CD14-positive monocyte (primary cell): ENCODE measurements around the gene PRSS27. TPM values are rescaled to one million over a fixed set of nuclear protein-coding genes. Genes with fewer than 3 reads are reported as not detected.

ENCODE experiments used
- DNase-seq, 3 donors: peaks; one replicate each; pipeline ENCODE4 v3.0.0-alpha.2; 2011 to 2022
- H2AFZ ChIP-seq: 2 replicates; pipeline ENCODE4 v1.6.0; 2012; ENCODE audit warnings: mild to moderate bottlenecking, low read depth, low read length, inconsistent platforms; ENCODE audit not compliant: insufficient read depth, poor library complexity, severe bottlenecking
- H3K27ac ChIP-seq, 2 donors: 1 replicate in 1 of 2; 2 replicates in 1 of 2; pipeline ENCODE4 v1.5.1; 2012 to 2013; ENCODE audit warnings: low read length in 2 of 2, control low read depth in 1 of 2, inconsistent platforms in 1 of 2, low read depth in 1 of 2, mild to moderate bottlenecking in 1 of 2
- H3K27me3 ChIP-seq, 2 donors: one replicate each; pipeline versions ENCODE4 v1.6.0 to v1.6.1; 2011 to 2013; ENCODE audit warnings: low read length in 2 of 2; ENCODE audit not compliant: control insufficient read depth in 2 of 2, insufficient read depth in 2 of 2
- H3K36me3 ChIP-seq, 2 donors: replicated peaks in 1 of 2; 1 replicate in 1 of 2; 2 replicates in 1 of 2; pipeline versions ENCODE4 v1.5.1 to v1.6.1; 2012 to 2013; ENCODE audit warnings: low read length in 2 of 2, control low read depth in 1 of 2, inconsistent platforms in 1 of 2, mild to moderate bottlenecking in 1 of 2; ENCODE audit not compliant: insufficient read depth in 2 of 2, control insufficient read depth in 1 of 2
- H3K4me1 ChIP-seq, 2 donors: 1 replicate in 1 of 2; 2 replicates in 1 of 2; pipeline versions ENCODE4 v1.5.1 to v1.6.1; 2012 to 2013; ENCODE audit warnings: low read length in 2 of 2, control low read depth in 1 of 2, inconsistent platforms in 1 of 2, mild to moderate bottlenecking in 1 of 2, moderate library complexity in 1 of 2; ENCODE audit not compliant: insufficient read depth in 2 of 2, control insufficient read depth in 1 of 2
- H3K4me2 ChIP-seq: replicated peaks from 2 replicates; pipeline ENCODE3; 2012; ENCODE audit warnings: low read length, moderate library complexity, mild to moderate bottlenecking; ENCODE audit not compliant: poor library complexity, severe bottlenecking; ENCODE audit errors: extremely low read depth
- H3K4me3 ChIP-seq, 3 experiments: fragments of 200-600 bp in 1 of 3; sonication (generic) in 1 of 3; replicated peaks in 1 of 3; 1 replicate in 2 of 3; 2 replicates in 1 of 3; pipeline ENCODE4 v1.5.1; 2011 to 2013; ENCODE audit warnings: low read length in 3 of 3, mild to moderate bottlenecking in 3 of 3, control low read depth in 2 of 3, low read depth in 2 of 3, inconsistent platforms in 1 of 3, moderate library complexity in 1 of 3
- H3K79me2 ChIP-seq: 2 replicates; pipeline ENCODE4 v1.6.0; 2012; ENCODE audit warnings: mild to moderate bottlenecking, control low read depth, inconsistent platforms, low read length, moderate library complexity; ENCODE audit not compliant: insufficient read depth
- H3K9ac ChIP-seq: 2 replicates; pipeline ENCODE4 v1.6.0; 2017; ENCODE audit warnings: low read length, mild to moderate bottlenecking; ENCODE audit not compliant: insufficient read depth, poor library complexity, severe bottlenecking
- H3K9me3 ChIP-seq, 2 donors: replicated peaks in 1 of 2; 1 replicate in 1 of 2; 2 replicates in 1 of 2; pipeline versions ENCODE4 v1.5.1 to v1.6.1; 2012 to 2013; ENCODE audit warnings: low read length in 2 of 2, control low read depth in 1 of 2; ENCODE audit not compliant: control insufficient read depth in 1 of 2, insufficient read depth in 1 of 2
- H4K20me1 ChIP-seq: 2 replicates; pipeline ENCODE4 v1.6.0; 2012; ENCODE audit warnings: mild to moderate bottlenecking, low read length, control low read depth, moderate library complexity; ENCODE audit not compliant: insufficient read depth
- H3K27ac Mint-ChIP-seq, 7 donors: one replicate each; pipeline ENCODE4 v1.8.0; 2020; ENCODE audit warnings: mild to moderate bottlenecking in 7 of 7, mixed read lengths in 7 of 7, moderate library complexity in 6 of 7, inconsistent platforms in 2 of 7
- H3K27me3 Mint-ChIP-seq, 3 donors: one replicate each; pipeline ENCODE4 v1.8.0; 2021 to 2022; ENCODE audit warnings: low read depth in 3 of 3, mild to moderate bottlenecking in 3 of 3, mixed read lengths in 3 of 3, moderate library complexity in 3 of 3, inconsistent platforms in 1 of 3
- H3K36me3 Mint-ChIP-seq, 2 donors: one replicate each; pipeline ENCODE4 v1.8.0; 2020; ENCODE audit warnings: mixed read lengths in 2 of 2, inconsistent platforms in 1 of 2, mild to moderate bottlenecking in 1 of 2
- H3K4me1 Mint-ChIP-seq: one replicate; pipeline ENCODE4 v1.8.0; 2020; ENCODE audit warnings: mild to moderate bottlenecking, mixed read lengths
- H3K4me3 Mint-ChIP-seq, 2 donors: one replicate each; pipeline ENCODE4 v1.8.0; 2020; ENCODE audit warnings: mild to moderate bottlenecking in 2 of 2, mixed read lengths in 2 of 2, moderate library complexity in 1 of 2
- H3K9me3 Mint-ChIP-seq, 7 donors: one replicate each; pipeline ENCODE4 v1.8.0; 2020 to 2022; ENCODE audit warnings: mixed read lengths in 7 of 7, mild to moderate bottlenecking in 6 of 7, moderate library complexity in 6 of 7, inconsistent platforms in 2 of 7
- WGBS: methylation state at CpG from one replicate; pipeline ENCODE4 v1.1.5; 2013; ENCODE audit warnings: missing lambda C conversion rate; ENCODE audit not compliant: insufficient coverage; 5-methylcytosine and 5-hydroxymethylcytosine counted together
- intact Hi-C, 2 donors: fragments of 100-400 bp; cut with micrococcal nuclease; formaldehyde crosslinking; loops; one replicate each; pipeline versions ENCODE4 v1.15.0 to v1.15.1; 2023
- polyA plus RNA-seq, 3 donors: library from polyadenylated mRNA; depleted of rRNA in 1 of 3; unstranded in 2 of 3; stranded (reverse) in 1 of 3; fragments of 300-500 nt in 2 of 3; fragments of >200 nt in 1 of 3; fragmentation: Illumina TruSeq in 2 of 3; gene quantifications; 1 replicate in 2 of 3; 2 replicates in 1 of 3; pipeline ENCODE4 v1.2.3, GENCODE V29; 2012 to 2021
- TF ChIP-seq, protein P1 (sequence below): fragments of 200-600 bp; IDR thresholded peaks from one replicate; pipeline ENCODE4 v1.8.0; 2022; ENCODE audit warnings: antibody characterized with exemption, mild to moderate bottlenecking

The PRSS27 gene
- polyA plus RNA-seq, 3 donors, result 1.1 TPM; not detected in 2

DNA sequence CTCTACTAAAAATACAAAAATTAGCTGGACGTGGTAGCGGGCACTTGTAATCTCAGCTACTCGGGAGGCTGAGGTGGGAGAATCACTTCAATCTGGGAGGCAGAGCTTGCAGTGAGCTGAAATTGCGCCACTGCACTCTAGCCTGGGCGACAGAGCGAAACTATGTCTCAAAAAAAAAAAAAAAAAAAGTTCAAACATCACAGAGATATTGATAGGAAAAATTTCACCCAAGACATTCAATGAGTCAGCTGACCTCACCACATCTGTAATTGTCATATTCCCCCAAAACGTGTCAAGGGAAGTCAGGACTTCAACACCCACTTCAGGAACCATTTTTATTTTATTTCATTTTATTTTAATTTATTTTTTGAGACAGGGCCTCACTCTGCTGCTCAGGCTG is 8.0 kb upstream of the PRSS27 start:
- no CpG with 5 or more reads among the region's 7 CpGs for WGBS
- peaks cover 0 to 2% (median 0%) of the 10 kb centered on the region in 7 donors for H3K9me3 Mint-ChIP-seq

GRCh38 chr16:2726923-2727322 is 6.9 kb upstream of the PRSS27 start:
- Mint-ChIP-seq H3K36me3 (no peaks in the 10 kb centered on the region), H3K4me3 (no peak overlapping the region), H3K27me3 (peaks cover 2 to 13% (median 5%) of the 10 kb centered on the region in 3 donors), H3K4me1 (peaks cover 2% of the 10 kb centered on the region), H3K9me3 (no peaks in the 10 kb centered on the region), H3K27ac (no peak overlapping the region)
- WGBS, result no CpG with 5 or more reads among the region's 5 CpGs
- intact Hi-C loops, result no loop called here
- Histone ChIP-seq H3K9ac (no peak overlapping the region), H3K36me3 (no peaks in the 10 kb centered on the region), H3K4me3 (no peak overlapping the region), H3K27me3 (no peaks in the 10 kb centered on the region), H3K79me2 (no peaks in the 10 kb centered on the region), H3K4me2 (no peak overlapping the region), H3K4me1 (no peaks in the 10 kb centered on the region), H4K20me1 (no peaks in the 10 kb centered on the region), H3K9me3 (no peaks in the 10 kb centered on the region), H2AFZ (no peak overlapping the region), H3K27ac (no peak overlapping the region)
- TF ChIP-seq, protein P1, sequence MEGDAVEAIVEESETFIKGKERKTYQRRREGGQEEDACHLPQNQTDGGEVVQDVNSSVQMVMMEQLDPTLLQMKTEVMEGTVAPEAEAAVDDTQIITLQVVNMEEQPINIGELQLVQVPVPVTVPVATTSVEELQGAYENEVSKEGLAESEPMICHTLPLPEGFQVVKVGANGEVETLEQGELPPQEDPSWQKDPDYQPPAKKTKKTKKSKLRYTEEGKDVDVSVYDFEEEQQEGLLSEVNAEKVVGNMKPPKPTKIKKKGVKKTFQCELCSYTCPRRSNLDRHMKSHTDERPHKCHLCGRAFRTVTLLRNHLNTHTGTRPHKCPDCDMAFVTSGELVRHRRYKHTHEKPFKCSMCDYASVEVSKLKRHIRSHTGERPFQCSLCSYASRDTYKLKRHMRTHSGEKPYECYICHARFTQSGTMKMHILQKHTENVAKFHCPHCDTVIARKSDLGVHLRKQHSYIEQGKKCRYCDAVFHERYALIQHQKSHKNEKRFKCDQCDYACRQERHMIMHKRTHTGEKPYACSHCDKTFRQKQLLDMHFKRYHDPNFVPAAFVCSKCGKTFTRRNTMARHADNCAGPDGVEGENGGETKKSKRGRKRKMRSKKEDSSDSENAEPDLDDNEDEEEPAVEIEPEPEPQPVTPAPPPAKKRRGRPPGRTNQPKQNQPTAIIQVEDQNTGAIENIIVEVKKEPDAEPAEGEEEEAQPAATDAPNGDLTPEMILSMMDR, result no peak
- no peak for DNase-seq

More for the DNA sequence above, 8.0 kb upstream of the PRSS27 start:
- no peaks in the 10 kb centered on the region for H3K79me2 ChIP-seq
- no peaks in the 10 kb centered on the region for H3K27me3 ChIP-seq
- H3K4me3 Mint-ChIP-seq, result no peak overlapping the region
- H3K36me3 ChIP-seq, result no peaks in the 10 kb centered on the region
- H3K9me3 ChIP-seq, result no peaks in the 10 kb centered on the region
- H3K27ac ChIP-seq, result no peak overlapping the region
- intact Hi-C loops, result no loop called here
- H4K20me1 ChIP-seq, result no peaks in the 10 kb centered on the region
- H3K4me1 Mint-ChIP-seq, result peaks cover 2% of the 10 kb centered on the region
- no peaks in the 10 kb centered on the region for H3K36me3 Mint-ChIP-seq
- no peak overlapping the region for H3K4me3 ChIP-seq
- no peaks in the 10 kb centered on the region for H3K4me1 ChIP-seq
- no peak overlapping the region for H3K4me2 ChIP-seq
- H2AFZ ChIP-seq, result no peak overlapping the region
- no peak overlapping the region for H3K27ac Mint-ChIP-seq
- H3K27me3 Mint-ChIP-seq, result peaks cover 2 to 12% (median 5%) of the 10 kb centered on the region in 3 donors
- TF ChIP-seq, protein P1, result no peak
- H3K9ac ChIP-seq, result no peak overlapping the region
- DNase-seq, result no peak
